Smooth muscle cell of trachea (primary cell): ENCODE results near the gene RPS8. TPM values are rescaled to one million over a fixed set of nuclear protein-coding genes. Genes with fewer than 3 reads are reported as not detected.

Source experiments
- total RNA-seq: library from RNA; depleted of rRNA; stranded (reverse); fragments of >200 nt; gene quantifications from 2 replicates; pipeline ENCODE4 v1.2.1, GENCODE V29; 2014

The RPS8 gene
- 1,101 and 2,066 TPM in 2 replicates for total RNA-seq

GRCh38 chr1:44775078-44775929 is at the start of gene RPS8:
Gene RPS8, plus strand, starts transcription at chr1:44775540. Its CDS starts 57 bp downstream, at chr1:44775597.

GRCh38 chr1:44730741-44731512 is 44.4 kb upstream of the RPS8 start, which contains the start of gene RNU5D-1:
Gene RNU5D-1, minus strand, starts transcription at chr1:44731170.

GRCh38 chr1:44739307-44740178 is 35.8 kb upstream of the RPS8 start, which contains the start of gene KIF2C:
Gene KIF2C, plus strand, starts transcription at chr1:44739837. Its CDS starts 96 bp downstream, at chr1:44739933.

GRCh38 chr1:44788120-44788860 is 12.9 kb downstream of the RPS8 start, which contains the start of gene BEST4:
Gene BEST4, minus strand, starts transcription at chr1:44788170. Its CDS starts 465 bp downstream, at chr1:44787705.

GRCh38 chr1:44799770-44800584 is 24.6 kb downstream of the RPS8 start, which contains the start of gene PLK3:
Gene PLK3, plus strand, starts transcription at chr1:44800377. Its CDS starts 87 bp downstream, at chr1:44800464.

GRCh38 chr1:44806704-44807363 is 31.5 kb downstream of the RPS8 start, which contains the start of gene DYNLT4:
Gene DYNLT4, minus strand, starts transcription at chr1:44807351. Its CDS starts 683 bp downstream, at chr1:44806668.

GRCh38 chr1:44808063-44808937 is 33.0 kb downstream of the RPS8 start, which contains the start of gene BTBD19:
Gene BTBD19, plus strand, starts transcription at chr1:44808523. Its CDS starts 298 bp downstream, at chr1:44808821.

Other genes starting within 250 kb of the RPS8 start
- 6.3 and 8.6 TPM in 2 replicates for gene TMEM53, start 101.1 kb upstream of the RPS8 start, total RNA-seq
- gene ARMH1, start 100.8 kb upstream of the RPS8 start, total RNA-seq, result 1.3 and 5.0 TPM in 2 replicates
- not detected in 2 replicates for gene RNU5D-1, start 44.4 kb upstream of the RPS8 start, total RNA-seq
- 2.2 and 52.5 TPM in 2 replicates for gene KIF2C, start 35.7 kb upstream of the RPS8 start, total RNA-seq
- 0.33 TPM in 1 of 2 replicates, not detected in the other for gene BEST4, start 12.6 kb downstream of the RPS8 start, total RNA-seq
- 14.4 and 32.7 TPM in 2 replicates for gene PLK3, start 24.8 kb downstream of the RPS8 start, total RNA-seq
- not detected in 2 replicates for gene DYNLT4, start 31.8 kb downstream of the RPS8 start, total RNA-seq
- 3.9 and 10.1 TPM in 2 replicates for gene BTBD19, start 33.0 kb downstream of the RPS8 start, total RNA-seq
- 0.33 and 0.73 TPM in 2 replicates for gene PTCH2, start 67.7 kb downstream of the RPS8 start, total RNA-seq
- gene EIF2B3, start 211.1 kb downstream of the RPS8 start, total RNA-seq, result 32.6 and 62.1 TPM in 2 replicates
- 36.6 and 48.6 TPM in 2 replicates for gene HECTD3, start 235.8 kb downstream of the RPS8 start, total RNA-seq
- gene UROD, start 236.7 kb downstream of the RPS8 start, total RNA-seq, result 193 and 219 TPM in 2 replicates